GM20431 (cell line): ENCODE data around the gene CDK19.
"Not testable (repeated sequence)": the region's sequence is repeated elsewhere in the genome, so short reads cannot be mapped to it uniquely, and the experiment has no call there.

Experiments used
- in situ Hi-C: fragments of 300-500 bp; cut with MseI, MboI; formaldehyde crosslinking; loops from one replicate; pipeline ENCODE4 v1.15.0; 2020; ENCODE audit warnings: low sequenced_read_pairs; ENCODE audit not compliant: unreplicated experiment

The CDK19 gene

DNA sequence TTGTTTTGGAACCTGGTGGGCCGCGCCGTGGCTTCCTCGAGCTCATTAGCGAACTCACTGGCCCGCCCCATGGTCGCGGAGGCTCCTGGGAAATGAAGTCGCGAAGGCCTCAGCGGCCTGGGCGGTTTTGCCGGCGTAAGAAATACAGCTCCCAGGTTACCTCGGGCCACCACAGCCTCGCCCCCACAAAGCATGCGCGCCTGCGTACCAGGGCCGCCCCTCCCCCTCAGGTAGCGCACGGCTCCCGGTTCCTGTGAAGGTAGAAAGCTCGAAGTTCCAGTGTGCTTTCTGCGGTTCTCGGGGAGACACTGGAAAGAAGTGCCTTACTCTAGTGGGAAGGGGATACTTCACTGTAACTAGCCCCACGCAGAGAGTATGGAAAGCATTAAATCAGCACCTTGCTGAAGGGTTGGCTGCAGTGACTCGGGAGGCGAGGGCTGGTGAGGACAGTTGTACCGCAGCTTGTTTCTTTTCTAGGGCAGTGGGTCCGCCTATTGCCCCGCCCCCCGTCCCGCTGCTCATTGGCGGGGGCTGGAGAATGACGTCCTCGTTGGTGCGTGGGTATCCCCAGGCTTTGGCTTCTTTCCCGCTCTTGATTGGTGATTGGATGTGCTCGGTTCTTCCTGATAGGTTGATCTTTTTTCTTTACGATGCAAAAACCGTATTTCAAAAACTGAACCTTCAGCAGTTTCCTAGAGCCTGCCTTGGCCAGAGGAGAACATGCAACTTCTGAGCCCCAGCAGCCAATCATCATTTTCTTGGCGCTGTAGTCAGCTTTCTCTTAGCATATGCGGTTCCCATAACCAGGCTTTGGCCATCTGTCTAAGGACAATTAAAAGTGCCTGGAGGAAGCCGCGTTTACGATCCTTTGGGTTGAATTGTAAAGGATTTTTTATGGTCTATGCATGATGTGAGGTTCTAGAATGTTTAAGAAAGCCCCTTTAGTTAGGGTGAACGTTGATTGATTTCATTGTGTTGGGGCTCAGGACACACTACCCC is at the start of gene CDK19:
CDK19 (minus strand) TSS at position 59 of the 999 bp plus-strand sequence. CDS start 333 bp downstream, outside the sequence.
- in situ Hi-C loops = no loop called here

DNA sequence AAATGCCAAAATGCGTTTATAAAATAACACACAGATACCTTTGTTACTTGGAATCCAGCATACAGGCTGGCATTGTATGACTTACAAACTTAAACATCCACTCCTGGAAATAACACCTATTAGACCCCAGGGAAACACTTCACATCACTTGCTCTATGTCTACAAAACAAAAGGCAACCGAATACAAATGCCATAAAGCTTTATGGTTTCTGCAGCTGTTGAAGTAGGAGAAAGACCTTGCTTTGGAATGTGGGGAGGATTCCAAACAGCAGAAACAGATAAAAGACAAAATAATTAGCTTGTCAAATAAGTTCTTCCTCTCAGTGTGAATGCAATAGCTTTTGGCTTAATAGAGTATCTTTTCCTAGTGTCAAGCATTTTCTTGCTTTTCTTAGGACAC is 49.6 kb upstream of the CDK19 start:
- in situ Hi-C loops = no loop called here

DNA sequence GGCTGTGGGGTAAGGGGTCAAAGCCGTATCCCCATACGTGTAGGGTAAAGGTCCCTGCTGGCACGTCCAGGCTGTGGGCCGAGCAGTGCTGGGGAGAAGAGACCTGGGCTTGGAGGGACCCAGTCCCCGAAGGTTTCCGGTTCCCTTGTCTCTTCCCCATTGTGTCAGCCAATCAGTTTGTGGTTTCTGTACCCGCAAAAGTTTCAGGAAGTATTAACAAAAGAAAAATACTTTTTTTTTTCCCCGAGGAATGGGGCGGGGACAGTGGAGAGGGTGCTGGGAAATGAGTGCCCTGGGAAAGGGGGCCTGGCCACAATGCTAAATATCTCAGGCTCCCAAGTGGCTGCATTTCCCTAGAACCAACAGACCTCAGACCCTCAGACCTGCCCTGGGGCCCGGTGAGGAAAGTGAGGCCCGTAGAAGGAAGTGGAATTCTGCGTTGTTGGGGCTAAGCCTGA is 44.1 kb upstream of the CDK19 start:
- in situ Hi-C loops = no loop called here

DNA sequence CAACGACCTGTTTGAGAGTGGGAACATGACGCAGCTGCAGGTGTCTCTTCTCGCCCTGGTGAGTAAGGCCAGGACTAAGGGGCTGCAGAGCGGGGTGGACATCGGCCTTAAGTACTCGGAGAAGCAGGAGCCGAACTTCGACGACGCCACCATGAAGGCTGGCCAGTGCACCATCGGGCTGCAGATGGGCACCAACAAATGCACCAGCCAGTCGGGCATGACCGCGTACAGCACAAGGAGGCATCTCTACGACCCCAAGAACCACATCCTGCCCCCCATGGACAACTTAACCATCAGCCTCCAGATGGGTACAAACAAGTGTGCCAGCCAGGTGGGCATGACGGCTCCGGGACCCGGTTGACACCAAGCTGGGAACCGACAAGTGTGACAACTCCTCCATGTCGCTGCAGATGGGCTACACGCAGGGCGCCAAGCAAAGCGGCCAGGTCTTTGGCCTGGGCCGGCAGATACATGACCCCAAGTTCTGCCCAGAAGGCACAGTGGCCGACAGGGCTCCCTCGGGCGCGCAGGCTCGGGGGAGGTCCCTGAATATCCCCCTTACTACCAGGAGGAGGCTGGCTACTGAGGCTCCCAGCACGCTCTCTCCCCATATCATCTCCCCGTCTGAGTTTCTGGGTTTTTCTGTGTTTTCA is 43.4 kb upstream of the CDK19 start:
- in situ Hi-C loops = no loop called here

DNA sequence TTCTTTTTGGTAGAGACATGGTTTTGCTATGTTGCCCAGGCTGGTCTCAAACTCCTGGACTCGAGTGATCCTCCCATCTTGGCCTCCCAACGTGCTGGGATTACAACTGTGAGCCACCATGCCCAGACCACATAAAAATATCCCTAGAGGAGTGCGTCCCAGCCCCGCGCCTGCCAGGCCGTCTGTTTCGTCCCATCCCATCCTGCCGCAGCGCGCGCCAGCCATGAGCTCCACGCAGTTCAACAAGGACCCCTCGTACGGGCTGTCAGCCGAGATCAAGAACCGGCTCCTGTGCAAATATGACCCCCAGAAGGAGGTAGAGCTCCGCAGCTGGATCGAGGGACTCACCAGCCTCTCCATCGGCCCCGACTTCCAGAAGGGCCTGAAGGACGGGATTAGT is 42.7 kb upstream of the CDK19 start:
- in situ Hi-C loops = no loop called here

DNA sequence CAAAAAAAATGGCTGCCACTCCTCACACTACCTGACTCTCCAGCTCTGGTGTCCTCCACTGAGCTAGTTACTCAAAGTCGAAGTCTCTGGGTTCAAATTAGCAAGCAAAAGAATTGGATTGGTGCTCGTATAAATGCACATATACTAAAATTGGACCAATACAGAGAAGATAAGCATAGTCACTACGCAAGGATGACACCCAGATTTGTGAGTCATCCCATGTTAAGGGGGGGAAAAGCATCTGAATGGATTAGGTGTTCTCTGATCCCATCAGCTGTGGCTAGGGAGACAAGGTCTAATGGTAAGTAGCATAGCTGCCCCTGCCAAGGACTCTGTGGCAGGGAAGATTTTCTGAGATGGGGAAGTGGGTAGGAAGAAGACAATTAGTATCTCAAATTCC is 41.0 kb upstream of the CDK19 start:
- in situ Hi-C loops = no loop called here

DNA sequence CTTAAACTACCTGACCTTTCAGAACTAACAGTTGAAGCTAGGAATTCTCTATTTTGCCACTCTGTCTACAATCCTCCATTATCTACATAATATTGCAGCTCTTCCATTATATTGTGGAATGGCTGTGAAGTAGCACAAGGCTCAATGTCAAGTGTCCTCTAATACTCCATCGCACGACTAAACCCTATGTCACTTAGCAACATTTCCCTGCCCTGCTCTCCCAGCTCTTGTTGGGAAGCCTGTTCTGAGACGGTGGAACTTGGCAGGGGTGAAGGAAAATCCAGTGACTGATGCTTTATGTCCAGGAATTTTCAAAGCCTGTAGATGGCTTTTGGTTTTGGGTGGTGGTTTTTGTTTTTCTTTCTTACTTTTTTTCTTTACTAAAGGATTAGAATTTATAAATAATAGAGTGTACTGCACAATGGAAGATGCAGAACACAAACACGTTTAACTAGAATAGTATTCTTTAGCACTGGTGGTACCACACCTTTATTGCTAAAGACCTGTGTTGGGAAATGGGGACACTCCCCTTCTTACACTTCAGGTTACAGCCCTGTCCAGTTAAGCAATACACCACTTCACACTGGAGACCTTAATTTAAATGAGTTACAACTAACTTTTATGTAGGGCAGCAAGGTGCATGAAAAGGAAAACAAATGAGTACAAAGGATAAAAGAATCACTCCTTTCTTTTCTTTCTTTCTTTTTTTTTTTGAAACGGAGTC is 38.6 kb upstream of the CDK19 start:
- in situ Hi-C loops = no loop called here

DNA sequence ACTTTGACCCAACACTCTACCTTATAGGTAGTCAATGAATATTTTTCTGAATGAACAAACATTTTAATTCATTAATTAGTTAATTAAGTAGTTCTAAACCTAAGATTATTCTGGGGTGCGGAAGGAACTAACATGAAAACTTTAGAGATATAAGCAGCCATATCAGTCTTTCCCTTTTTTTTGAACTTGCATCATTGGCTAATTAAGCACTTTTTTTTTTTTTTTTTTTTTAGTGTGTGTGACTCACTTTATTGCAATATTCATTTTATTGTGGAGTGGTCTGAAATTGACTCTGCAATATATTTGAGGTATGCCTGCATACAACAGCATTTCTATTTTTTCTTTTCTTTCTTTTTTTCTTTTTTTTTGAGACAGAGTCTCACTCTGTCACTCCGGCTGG is 37.5 kb upstream of the CDK19 start:
- in situ Hi-C loops = no loop called here

DNA sequence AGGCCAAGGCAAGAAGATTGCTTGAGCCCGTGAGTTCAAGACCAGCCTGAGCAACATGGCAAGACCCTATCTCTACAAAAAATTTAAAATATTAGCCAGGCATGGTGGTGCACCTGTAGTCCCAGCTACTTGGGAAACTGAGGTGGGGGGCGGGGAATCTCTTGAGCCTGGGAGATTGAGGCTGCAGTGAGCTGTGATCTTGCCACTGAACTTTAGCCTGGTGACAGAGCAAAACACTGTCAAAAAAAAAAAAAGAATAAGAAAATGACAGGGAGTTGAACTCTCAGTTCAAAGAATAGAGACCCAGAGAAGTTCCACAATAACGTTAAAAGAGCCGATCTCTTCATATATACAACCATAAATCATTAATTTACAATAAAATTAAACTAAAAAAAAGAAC is 34.5 kb upstream of the CDK19 start:
- in situ Hi-C loops = no loop called here

DNA sequence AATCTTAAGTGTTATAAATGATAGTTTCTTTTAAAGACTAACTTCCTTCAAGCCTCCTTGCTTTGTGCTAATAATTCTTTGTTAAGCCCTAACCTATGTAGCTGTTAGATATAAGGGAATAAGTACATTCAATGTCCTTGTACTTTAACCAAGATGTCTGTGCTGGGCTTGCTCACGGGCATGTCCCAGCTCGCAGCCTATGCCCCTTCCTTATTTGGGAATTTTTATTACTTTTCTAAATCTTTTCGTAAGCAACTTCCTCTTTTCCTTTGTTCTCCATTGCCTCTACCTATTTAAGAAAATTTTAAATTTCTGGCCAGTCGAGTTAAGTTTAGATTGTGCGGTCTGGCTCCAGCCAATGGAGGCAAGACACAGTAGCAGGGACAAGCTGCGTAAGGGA is 26.0 kb upstream of the CDK19 start:
- in situ Hi-C loops = no loop called here

DNA sequence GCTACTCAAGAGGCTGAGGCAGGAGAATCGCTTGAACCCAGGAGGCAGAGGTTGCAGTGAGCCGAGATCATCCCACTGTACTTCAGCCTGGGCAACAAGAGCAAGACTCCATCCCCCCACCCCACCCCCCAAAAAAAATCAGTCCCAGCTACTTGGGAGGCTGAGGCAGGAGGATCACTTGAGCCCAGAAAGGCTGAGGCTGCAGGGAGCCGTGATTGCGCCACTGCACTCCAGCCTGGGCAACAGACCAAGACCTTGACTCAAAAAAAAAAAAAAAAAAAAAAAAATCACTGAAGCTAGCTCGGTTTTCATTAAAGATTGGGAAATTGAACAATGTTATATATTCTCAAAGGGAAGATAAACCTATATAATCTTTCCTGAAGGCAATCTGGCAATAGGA is 20.5 kb upstream of the CDK19 start:
- in situ Hi-C loops = not testable (repeated sequence)

DNA sequence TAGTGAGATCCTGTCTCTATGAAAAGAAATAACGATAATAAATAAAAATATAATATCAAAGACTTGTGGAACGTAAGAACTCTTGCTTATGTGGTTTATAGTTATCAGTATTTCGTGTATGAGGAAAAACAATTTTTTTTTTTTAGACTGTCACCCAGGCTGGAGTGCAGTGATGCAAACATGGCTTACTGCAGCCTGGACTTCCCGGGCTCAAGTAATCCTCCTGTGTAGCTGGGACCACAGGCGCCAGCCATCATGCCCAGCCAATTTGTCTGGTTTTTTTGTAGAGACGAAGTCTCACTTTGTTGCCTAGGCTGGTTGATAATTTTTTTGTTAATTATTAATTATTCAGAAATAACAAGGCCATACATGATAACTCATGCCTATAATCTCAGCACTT is 18.6 kb upstream of the CDK19 start:
- in situ Hi-C loops = no loop called here

DNA sequence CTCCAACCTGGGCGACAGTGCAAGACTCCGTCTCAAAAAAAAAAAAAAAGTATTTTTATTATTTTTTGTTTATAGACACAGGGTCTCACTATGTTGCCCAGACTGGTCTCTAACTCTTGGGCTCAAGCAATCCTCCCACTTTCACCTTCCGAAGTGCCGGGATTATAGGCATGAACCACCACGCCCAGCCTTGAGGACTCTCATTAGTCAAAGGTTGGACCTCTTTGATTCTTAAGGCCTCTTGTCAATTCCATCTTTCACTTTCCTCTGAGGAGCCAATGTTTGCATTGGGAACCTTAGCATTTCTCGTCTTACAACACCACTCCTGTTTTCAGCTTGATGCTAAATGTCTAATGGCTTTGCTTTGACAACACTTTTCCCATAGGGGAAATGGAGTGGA is 16.1 kb upstream of the CDK19 start:
- in situ Hi-C loops = no loop called here

DNA sequence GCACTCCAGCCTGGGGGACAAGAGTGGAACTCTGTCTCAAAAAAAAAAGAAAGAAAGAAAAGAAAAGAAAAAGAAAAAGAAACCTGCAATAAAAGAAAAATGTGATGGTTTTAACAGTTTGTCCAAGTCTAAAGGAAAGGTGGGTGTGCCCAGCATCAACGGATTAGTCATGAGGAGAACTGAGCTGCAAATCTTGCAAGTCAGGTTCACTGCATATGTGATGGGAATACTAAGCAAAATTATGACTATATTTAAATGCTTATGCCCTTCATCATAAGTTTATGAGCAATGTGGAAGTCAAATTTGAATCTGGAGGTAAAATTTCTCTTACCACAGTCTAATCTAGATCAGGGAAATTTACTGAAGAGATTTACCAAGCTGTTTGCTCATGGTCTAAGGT is 13.1 kb upstream of the CDK19 start:
- in situ Hi-C loops = no loop called here

DNA sequence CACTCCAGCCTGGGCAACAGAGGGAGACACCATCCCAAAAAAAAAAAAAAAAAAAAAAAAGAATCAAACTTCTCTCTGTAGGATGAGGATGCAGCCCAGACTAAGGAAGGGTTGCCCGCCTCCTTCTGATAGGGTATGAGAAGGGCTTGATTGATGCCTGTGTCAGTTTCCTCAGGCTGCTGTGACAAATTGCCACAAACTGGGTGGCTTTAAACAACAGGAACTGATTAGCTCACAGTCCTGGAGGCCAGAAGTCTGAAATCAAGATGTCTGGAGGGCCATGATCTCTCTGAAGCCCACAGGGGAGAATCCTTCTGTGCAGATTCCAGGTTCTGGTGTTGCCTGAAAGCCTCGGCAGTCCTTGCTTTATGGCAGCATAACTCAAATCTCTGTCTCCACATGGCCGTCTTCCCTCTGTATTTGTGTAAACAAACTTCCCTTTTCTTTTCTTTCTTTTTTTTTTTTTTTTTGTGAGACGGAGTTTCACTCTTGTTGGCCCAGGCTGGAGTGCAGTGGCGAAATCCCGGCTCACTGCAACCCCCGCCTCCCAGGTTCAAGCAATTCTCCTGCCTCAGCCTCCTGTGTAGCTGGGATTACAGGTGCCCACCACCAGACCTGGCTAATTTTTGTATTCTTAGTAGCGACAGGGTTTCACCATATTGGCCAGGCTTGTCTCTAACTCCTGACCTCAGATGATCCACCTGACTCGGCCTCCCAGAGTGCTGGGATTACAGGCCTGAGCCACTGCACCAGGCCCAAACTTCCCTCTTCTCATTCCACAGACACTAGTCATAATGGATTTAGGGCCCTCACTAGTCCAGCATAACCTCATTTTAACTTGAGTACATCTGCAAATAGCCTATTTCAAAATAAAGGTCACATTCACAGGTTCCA is 11.2 kb upstream of the CDK19 start:
- in situ Hi-C loops = no loop called here

DNA sequence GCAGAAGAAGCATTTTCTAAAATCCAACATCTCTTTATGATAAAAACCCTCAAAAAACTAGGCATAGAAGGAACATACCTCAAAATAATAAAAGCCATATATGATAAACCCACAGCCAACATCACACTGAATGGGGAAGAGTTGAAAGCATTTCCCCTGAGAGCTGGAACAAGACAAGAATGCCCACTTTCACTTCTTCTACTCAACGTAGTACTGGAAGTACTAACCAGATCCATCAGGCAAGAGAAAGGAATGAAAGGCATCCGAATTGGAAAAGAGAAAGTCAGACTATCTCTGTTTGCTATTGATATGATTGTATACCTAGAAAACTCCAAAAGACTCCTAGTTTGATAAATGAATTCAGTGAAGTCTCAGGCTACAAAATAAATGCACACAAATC is 7.9 kb upstream of the CDK19 start:
- in situ Hi-C loops = no loop called here

DNA sequence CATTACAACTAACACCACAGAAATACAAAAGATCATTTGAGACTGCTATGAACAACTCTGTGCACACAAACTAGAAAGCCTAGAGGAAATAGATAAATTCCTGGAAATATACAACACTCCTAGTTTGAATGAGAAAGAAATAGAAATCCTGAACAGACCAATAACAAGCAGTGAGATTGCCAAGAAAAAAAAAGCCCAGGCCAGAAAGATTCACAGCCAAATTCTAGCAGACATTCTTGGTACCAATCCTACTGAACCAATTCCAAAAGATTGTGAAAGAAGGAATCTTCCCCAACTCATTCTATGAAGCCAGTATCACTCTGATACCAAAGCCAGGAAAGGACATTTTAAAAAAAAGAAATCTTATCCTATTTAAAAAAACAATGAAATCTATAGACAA is 7.0 kb upstream of the CDK19 start:
- in situ Hi-C loops = no loop called here

DNA sequence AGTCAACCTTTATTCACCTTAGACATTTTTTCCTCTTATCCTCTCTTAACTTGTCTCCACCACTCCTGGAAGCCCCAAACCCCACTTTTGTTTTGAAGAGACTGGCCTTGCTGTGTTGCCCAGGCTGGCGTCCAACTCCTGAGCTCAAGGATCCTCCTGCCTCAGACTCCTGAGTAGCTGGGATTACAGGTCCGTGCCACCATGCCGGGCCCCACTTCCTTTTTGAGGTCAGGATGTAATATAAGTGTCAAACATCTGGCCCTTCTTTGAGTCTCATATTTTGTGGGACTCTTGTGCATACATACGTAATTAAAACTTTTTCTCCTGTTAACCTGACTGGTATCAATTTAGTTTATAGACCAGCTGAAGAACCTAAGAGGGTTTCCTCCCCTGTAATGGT is 1.4 kb upstream of the CDK19 start:
- in situ Hi-C loops = no loop called here

DNA sequence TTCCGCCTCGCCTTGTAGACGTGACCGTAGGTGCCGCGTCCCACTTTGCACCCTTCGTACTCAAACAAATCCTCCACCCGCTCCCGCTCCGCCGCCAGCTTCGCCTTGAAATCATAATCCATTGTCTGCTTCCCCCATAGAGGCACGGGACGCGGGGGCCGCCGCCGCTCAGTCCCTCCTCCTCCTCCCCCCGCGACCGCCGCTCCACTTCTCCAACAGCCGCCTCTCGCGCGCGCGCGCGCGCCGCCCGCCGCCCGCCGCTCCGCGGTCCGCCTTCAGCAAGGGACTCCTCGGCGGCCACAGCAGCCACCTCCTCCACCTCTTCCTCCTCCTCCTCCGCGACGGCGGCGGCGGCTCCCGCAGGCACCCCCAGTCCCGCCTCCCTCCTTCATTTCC is 256 bp downstream of the CDK19 start:
- in situ Hi-C loops = no loop called here
